ENCODE data around the gene WSCD2.

WSCD2 gene

GRCh38 chr12:108116699-108117098, 12.4 kb upstream of the WSCD2 start:
- TF ChIP-seq POLR2A (IDR thresholded peaks at IDR 0.05; ENCODE audit: low read depth, low read length): no peak
- DNase-seq (ENCODE audit: insufficient read length, low spot score): no peak
- FAIRE-seq: no peak

- no peak for TF ChIP-seq POLR2A (IDR thresholded peaks at IDR 0.05; ENCODE audit: low read depth, low read length)
- DNase-seq (ENCODE audit: insufficient read length, low spot score) (no peak), FAIRE-seq (no peak)
Measured at GRCh38 chr12:108117163-108117849, 11.8 kb upstream of the WSCD2 start.

DNA sequence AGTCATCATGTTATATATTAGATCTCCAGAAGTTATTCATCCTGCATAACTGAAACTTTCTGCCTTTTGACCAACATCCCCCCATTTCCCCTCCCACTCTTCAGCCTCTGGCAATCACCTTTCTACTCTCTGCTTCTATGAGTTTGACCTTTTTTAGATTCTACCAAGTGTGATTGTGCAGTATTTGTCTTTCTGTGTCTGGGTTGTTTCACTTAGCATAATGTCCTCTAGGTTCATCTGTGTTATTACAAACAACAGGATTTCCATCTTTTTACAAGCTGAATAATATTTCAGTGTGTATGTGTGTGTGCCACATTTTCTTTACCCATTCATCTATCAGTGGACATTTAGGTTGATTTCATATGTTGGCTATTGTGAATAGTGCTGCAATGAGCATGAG, 11.2 kb upstream of the WSCD2 start:
- TF ChIP-seq POLR2A (IDR thresholded peaks at IDR 0.05; ENCODE audit: low read depth, low read length): no peak

DNA sequence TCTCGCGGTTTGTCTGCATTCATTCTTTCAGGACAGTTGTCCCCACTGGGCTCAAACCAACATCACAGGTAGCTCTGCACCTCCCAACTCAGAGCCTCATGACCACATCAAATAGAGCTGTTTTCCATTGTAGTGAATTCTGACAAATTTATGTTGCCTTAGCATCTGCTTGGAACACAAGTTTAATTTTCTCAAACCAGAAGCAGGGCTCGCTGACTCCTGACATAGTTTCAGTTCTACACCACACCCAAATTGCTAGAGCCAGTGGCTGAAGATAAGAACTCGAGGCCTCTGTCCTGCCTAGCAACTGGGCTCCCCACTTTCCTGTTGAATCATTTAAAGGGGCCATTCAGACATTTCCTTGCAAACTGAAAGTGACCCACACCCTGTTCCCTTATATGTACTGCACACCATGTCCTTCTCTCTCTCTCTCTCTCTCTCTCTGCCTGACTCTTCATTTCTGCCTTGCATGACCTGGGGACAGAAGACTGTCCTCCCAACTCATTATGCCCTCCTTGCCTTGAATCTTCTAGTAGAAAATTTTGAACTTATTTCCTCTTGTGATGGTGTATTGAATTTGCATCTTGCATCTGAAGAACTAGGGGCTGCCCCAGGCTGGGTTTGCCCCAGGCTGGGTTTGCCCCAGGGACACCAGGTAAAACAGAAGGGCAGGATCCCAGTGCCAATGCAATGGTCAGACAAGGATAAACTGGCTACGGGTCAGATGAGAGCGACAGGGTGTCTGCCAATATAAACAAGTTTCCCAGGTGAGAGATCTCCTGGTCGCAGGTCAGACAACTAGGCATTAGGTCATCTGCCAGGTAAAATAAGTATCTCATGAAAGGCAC, 9.7 kb upstream of the WSCD2 start:
- DNase-seq (ENCODE audit: insufficient read length, low spot score): no peak
- no peak for TF ChIP-seq POLR2A (IDR thresholded peaks at IDR 0.05; ENCODE audit: low read depth, low read length)
- FAIRE-seq: no peak

More for the DNA sequence above, 11.2 kb upstream of the WSCD2 start:
- FAIRE-seq: no peak
- DNase-seq (ENCODE audit: insufficient read length, low spot score): no peak

DNA sequence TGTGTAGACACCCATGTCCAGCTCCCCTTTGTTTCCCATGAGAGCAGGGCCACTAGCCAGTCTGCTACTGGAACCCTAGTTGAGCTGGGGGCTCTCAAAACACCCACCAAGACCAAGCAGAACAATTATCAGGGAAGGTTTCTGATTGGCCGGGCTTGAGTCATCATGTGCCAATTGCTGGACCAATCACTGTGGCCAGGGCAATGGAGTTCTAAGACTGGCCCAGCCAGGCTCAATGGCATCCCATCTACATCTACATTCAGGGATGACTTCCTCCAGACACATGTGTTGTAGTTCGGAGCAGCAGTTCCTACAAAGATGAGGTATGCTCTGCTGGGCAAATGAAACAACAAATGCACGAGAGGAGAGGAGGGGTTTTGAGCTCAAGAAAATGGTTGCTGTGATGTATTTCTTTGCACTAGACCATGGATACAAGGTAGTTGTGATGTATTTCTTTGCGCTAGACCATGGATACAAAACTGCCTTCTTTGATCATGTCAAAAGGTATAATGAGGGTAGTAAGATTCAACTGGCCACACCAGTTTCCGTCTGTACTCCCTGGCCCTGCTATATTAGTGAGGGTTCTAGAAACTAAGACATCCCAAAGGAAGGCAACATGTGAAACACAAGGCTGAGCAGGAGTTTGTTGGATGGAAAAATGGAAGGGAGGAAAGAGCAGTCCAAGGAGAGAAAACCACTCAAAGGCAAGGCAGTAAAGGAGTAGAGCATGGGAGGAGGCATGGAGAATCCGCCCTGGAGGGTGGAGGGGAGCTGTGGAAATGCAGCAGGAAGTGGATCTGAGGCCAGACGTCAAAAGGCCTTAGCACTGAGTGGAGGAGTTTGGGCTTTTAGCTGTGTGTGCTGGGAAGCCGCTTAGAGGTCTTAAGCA, 8.9 kb upstream of the WSCD2 start:
- FAIRE-seq: no peak
- no peak for TF ChIP-seq POLR2A (IDR thresholded peaks at IDR 0.05; ENCODE audit: low read depth, low read length)
- no peak for DNase-seq (ENCODE audit: insufficient read length, low spot score)

DNA sequence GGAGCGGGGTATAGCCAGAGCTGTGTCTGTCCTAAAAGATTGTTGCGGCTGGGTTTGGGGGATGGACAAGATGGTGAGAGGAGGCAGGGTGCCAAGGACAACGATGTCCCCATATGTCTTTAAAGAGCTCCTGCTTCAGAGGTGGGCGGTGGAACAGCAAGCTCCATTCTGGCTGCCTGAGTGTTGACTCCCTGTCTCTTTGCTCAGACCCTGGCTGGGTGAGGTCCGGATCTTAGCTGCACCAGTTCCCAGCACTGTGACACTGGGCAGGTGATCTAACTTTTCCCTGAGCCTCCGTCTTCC, 8.3 kb upstream of the WSCD2 start:
- FAIRE-seq (no peak), DNase-seq (ENCODE audit: insufficient read length, low spot score) (no peak)
- TF ChIP-seq POLR2A (IDR thresholded peaks at IDR 0.05; ENCODE audit: low read depth, low read length): no peak

DNA sequence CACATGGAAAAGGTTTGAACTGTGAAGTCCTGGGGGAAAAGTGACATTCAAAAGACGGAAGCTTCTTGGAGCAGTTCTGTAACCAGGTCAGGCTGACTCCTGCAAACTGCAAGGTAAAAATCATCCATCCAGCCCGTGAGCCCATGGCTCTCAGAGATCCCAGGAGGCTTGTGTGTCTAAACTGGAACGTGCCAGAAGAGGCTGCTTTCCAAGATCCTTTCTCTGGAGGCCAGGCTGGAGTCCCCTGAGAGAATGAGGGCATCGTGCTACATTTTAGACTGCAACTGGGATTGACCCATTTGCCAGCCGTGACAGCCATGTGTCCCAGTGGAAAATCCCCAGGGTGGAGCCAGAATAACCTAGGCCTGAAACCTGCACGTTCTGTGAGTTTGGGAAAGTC, 7.8 kb upstream of the WSCD2 start:
- TF ChIP-seq POLR2A (IDR thresholded peaks at IDR 0.05; ENCODE audit: low read depth, low read length): no peak
- FAIRE-seq (no peak), DNase-seq (ENCODE audit: insufficient read length, low spot score) (no peak)

- no peak for TF ChIP-seq POLR2A (IDR thresholded peaks at IDR 0.05; ENCODE audit: low read depth, low read length)
- no peak for FAIRE-seq
Measured at GRCh38 chr12:108121728-108122471, 7.2 kb upstream of the WSCD2 start.

DNA sequence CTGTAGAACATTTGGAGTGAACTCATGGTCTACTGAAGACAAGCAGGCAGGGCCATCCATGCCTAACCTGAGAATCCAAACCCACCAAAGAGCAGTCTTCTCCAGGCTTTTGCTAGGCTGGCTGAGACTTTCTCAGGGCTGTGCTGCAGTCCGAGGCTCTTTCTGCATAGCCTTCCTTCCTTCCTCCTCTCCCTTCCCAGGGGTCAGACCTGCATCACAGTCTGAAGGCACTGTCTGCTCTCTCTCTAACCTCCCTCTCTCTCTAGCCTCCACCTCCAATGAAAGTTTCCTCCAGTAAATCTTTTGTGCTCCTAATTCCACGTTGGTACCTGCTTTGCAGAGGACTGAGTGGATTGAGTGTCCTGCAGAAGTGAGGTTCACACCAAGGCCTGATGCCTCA, 6.4 kb upstream of the WSCD2 start:
- TF ChIP-seq POLR2A (IDR thresholded peaks at IDR 0.05; ENCODE audit: low read depth, low read length): no peak
- DNase-seq (ENCODE audit: insufficient read length, low spot score) (no peak), FAIRE-seq (no peak)

More at GRCh38 chr12:108121728-108122471, 7.2 kb upstream of the WSCD2 start:
- no peak for DNase-seq (ENCODE audit: insufficient read length, low spot score)

DNA sequence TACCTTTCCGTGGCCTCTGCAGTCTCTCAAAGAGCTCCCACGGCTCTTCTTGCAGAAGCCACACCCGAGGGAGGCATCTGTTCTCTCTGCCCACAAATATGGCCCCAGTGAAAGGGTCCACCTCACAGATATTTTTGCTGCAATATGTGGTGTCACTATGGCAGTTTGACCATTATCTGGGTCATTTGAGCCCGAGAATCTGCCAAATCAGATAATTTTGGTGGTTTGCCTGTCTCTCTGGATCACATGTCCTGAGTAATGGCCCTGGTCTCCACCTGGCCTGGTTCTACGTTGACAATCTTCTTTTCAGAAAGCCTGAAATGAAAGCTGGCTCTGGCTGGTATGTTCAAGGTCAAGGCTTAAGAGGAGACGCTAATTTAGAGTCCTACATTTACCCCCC, 5.7 kb upstream of the WSCD2 start:
- TF ChIP-seq POLR2A (IDR thresholded peaks at IDR 0.05; ENCODE audit: low read depth, low read length): no peak
- FAIRE-seq (no peak), DNase-seq (ENCODE audit: insufficient read length, low spot score) (no peak)

GRCh38 chr12:108125073-108125472, 4.0 kb upstream of the WSCD2 start:
- DNase-seq (ENCODE audit: insufficient read length, low spot score) (no peak), FAIRE-seq (no peak)
- TF ChIP-seq POLR2A (IDR thresholded peaks at IDR 0.05; ENCODE audit: low read depth, low read length): no peak

DNA sequence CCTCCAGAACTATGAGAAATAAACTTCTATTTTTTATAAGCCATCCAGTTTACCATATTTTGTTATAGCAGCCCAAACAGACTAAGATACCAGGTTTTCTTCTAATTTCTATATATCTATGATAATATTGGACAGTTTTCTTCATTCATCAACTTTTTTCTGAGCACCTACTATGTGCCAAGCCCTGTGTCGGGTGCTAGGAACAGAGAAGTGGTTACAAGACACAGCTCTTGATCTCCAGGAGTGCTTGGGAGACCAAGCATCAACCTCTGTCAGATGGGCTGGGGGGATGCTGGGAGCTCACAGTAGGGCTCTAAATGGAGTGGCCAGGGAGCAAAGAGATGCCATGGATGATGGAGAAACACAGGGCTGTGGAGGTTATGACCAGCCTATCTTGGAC, 2.9 kb upstream of the WSCD2 start:
- DNase-seq (ENCODE audit: insufficient read length, low spot score) (no peak), FAIRE-seq (no peak)
- TF ChIP-seq POLR2A (IDR thresholded peaks at IDR 0.05; ENCODE audit: low read depth, low read length): no peak

GRCh38 chr12:108126990-108127501, 2.0 kb upstream of the WSCD2 start:
- DNase-seq (ENCODE audit: insufficient read length, low spot score) (no peak), FAIRE-seq (no peak)

More at GRCh38 chr12:108126990-108127501, 2.0 kb upstream of the WSCD2 start:
- no peak for TF ChIP-seq POLR2A (IDR thresholded peaks at IDR 0.05; ENCODE audit: low read depth, low read length)
